Muscle layer of colon (tissue), 2 donors: Measurements from ENCODE around the gene TUBB2A.
"Not testable (repeated sequence)": the region's sequence is repeated elsewhere in the genome, so short reads cannot be mapped to it uniquely, and the experiment has no call there.

ENCODE experiments used
- H3K27ac ChIP-seq: one replicate; pipeline ENCODE4 v1.7.0; 2013; ENCODE audit warnings: low read depth, mild to moderate bottlenecking, low read length, moderate library complexity
- H3K27me3 ChIP-seq, 2 donors: one replicate each; pipeline ENCODE4 v1.7.0; 2013; ENCODE audit warnings: low read length in 2 of 2, mild to moderate bottlenecking in 2 of 2; ENCODE audit not compliant: insufficient read depth in 2 of 2, control insufficient read depth in 1 of 2
- H3K36me3 ChIP-seq: one replicate; pipeline ENCODE4 v1.7.0; 2013; ENCODE audit warnings: mild to moderate bottlenecking, low read length; ENCODE audit not compliant: insufficient read depth
- H3K4me1 ChIP-seq: one replicate; pipeline ENCODE4 v1.7.0; 2013; ENCODE audit warnings: mild to moderate bottlenecking, low read length; ENCODE audit not compliant: insufficient read depth
- H3K4me3 ChIP-seq, 2 donors: one replicate each; pipeline ENCODE4 v1.7.0; 2013; ENCODE audit warnings: low read length in 2 of 2, low read depth in 1 of 2, mild to moderate bottlenecking in 1 of 2, moderate library complexity in 1 of 2
- H3K9ac ChIP-seq: one replicate; pipeline ENCODE4 v1.7.0; 2013; ENCODE audit warnings: low read length
- H3K9me3 ChIP-seq: one replicate; pipeline ENCODE4 v1.7.0; 2013; ENCODE audit warnings: mild to moderate bottlenecking, low read length
- donor health status: abdominal sarcoma.
- donor health status: Adenocarcinoma of cecum.

The TUBB2A gene

DNA sequence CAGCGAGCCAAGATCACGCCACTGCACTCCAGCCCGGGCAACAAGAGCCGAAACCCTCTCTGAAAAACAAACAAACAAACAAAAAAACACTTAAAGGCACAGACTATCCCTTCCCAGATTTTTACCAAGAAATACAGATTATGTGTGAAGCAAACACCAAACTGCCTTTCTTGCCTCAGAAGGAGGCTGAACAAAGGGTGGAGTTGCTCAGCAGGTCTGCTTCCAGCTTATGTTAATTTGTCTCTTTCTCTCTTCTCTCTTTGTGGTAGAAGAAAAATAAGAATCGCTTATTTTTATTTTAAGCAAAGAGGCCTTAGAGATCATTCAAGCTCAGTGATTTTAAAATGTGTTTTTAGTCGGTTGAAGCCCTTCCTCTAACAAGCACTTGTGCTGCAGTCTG lies 14.2 kb downstream of the TUBB2A start:
- Histone ChIP-seq H3K4me1 (peaks cover 10% of the 10 kb centered on the region), H3K36me3 (peaks cover 36% of the 10 kb centered on the region), H3K27me3 (no peaks in the 10 kb centered on the region), H3K9me3 (no peaks in the 10 kb centered on the region), H3K9ac (no peak overlapping the region), H3K27ac (no peak overlapping the region), H3K4me3 (no peak overlapping the region)

DNA sequence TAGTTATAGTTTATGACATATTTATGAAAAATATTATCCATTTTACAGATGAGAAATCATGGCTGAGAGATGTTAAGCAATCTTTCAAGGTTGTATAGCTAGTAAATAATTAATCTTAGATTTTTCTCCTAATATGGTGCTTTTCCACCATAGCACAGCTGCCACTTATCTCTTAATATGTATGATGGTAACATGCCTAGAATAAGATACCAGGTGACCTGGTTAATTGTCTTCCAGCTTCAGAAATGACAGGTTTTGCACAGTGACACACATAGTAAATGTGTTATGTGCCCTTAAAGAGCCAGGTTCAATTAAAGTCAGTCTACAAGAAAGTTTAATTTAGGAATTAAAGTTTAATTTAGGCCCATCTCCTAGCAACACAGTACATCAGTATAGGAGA lies 14.8 kb downstream of the TUBB2A start:
- no peaks in the 10 kb centered on the region for H3K27me3 ChIP-seq
- H3K36me3 ChIP-seq = peaks cover 32% of the 10 kb centered on the region
- H3K9me3 ChIP-seq = no peaks in the 10 kb centered on the region
- peaks cover 10% of the 10 kb centered on the region for H3K4me1 ChIP-seq
- no peak overlapping the region for H3K9ac ChIP-seq
- no peak overlapping the region for H3K27ac ChIP-seq
- H3K4me3 ChIP-seq = no peak overlapping the region

DNA sequence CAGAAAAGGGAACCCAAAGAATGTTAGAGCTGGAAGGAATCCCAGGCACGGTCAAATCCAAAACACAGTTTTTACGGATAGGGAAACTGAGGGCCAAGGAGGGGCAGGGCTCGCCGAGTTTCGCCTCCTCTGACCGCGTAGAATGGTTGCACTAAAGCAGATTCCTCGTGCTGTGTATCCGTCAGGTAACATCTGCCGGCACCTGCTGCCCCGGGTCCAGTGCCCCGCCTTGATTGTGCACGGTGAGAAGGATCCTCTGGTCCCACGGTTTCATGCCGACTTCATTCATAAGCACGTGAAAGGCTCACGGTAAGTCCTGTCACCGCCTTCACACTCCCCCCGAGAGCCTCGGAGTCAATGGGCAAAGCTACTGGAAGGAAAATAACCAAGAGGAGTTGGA lies 17.1 kb downstream of the TUBB2A start:
- no peak overlapping the region for H3K27ac ChIP-seq
- H3K4me3 ChIP-seq = no peak overlapping the region
- no peaks in the 10 kb centered on the region for H3K9me3 ChIP-seq
- H3K4me1 ChIP-seq = peaks cover 10% of the 10 kb centered on the region
- H3K27me3 ChIP-seq = no peaks in the 10 kb centered on the region
- H3K36me3 ChIP-seq = peaks cover 50% of the 10 kb centered on the region
- no peak overlapping the region for H3K9ac ChIP-seq

DNA sequence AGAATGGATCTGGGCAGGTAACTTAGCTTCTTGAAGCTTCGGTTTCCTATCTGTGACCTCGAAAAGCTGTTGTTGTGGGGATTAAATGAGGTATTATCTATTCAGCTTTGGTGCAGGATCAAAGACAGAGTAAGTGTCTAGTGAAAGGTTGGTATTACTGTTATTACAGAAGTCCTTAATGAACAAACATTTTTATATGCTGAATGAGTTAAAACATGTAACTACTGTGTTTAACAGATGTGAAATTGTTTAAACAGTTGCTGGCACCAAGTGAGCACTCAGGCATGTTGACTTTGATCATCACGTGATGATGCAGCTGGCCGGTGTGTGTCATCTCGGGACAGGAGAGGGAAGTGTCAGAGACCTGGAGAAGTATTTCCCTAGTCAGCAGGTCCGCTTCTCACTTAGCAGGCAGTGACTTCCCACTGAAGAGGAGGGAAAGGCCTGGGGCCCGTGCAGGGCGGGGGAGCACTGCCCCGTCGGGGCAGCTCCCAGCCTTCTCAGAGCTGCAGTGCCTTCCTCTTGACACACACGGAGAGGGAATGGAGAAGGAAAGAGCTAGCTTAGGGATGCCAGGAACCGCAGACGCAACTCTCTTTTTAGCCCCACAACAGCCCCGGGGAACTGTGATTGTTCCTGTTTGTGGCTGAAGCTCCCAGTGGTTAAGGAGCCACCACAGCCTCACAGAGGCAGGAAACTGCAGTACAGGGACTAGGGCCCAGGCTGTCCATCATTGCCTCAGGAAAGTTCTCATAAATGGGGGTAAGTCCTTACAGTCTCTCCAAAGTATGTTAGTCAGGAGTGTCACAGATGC lies 18.0 kb downstream of the TUBB2A start:
- no peaks in the 10 kb centered on the region for H3K9me3 ChIP-seq
- peaks cover 50% of the 10 kb centered on the region for H3K36me3 ChIP-seq
- peaks cover 10% of the 10 kb centered on the region for H3K4me1 ChIP-seq
- H3K9ac ChIP-seq = no peak overlapping the region
- H3K27ac ChIP-seq = no peak overlapping the region
- H3K4me3 ChIP-seq = no peak overlapping the region
- H3K27me3 ChIP-seq = no peaks in the 10 kb centered on the region

DNA sequence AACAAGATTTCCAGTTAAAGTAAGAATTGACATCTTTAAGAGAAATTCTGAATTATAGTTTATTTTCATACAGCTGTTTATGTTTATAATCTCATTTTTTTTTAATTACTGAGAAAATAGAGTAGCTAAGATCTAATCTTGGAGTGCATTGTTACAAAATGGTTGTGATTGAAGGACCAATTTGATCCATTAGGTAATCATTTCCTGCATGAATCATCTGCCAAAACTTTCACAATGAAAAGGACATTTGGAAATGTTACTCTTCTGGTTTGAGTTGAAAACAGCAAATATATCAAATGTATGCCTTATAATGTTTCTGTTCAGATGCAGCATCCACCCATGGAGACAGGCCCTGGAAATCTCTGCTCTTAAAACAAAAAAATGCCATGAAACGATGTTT lies 19.0 kb downstream of the TUBB2A start:
- no peak overlapping the region for H3K4me3 ChIP-seq
- H3K4me1 ChIP-seq = peaks cover 10% of the 10 kb centered on the region
- H3K9me3 ChIP-seq = no peaks in the 10 kb centered on the region
- H3K27ac ChIP-seq = no peak overlapping the region
- H3K9ac ChIP-seq = no peak overlapping the region
- peaks cover 44% of the 10 kb centered on the region for H3K36me3 ChIP-seq
- H3K27me3 ChIP-seq = no peaks in the 10 kb centered on the region

DNA sequence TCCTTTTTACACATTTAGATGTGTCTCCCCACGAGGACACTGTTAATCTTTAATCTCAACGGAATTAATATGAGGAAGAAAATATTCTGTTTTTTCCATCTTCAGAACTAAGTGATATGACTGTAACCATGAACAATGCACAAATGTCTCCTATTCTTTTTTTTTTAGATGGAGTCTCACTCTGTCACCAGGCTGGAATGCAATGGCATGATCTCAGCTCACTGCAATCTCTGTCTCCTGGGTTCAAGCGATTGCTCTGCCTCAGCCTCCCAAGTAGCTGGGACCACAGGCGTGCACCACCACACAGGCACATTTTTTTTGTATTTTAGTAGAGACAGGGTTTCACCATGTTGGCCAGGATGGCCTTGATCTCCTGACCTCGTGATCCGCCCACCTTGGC lies 19.5 kb downstream of the TUBB2A start:
- not testable (repeated sequence) for H3K27ac ChIP-seq, H3K27me3 ChIP-seq, H3K9me3 ChIP-seq, H3K4me3 ChIP-seq, H3K9ac ChIP-seq
- Histone ChIP-seq H3K4me1 (peaks cover 10% of the 10 kb centered on the region), H3K36me3 (peaks cover 40% of the 10 kb centered on the region)

DNA sequence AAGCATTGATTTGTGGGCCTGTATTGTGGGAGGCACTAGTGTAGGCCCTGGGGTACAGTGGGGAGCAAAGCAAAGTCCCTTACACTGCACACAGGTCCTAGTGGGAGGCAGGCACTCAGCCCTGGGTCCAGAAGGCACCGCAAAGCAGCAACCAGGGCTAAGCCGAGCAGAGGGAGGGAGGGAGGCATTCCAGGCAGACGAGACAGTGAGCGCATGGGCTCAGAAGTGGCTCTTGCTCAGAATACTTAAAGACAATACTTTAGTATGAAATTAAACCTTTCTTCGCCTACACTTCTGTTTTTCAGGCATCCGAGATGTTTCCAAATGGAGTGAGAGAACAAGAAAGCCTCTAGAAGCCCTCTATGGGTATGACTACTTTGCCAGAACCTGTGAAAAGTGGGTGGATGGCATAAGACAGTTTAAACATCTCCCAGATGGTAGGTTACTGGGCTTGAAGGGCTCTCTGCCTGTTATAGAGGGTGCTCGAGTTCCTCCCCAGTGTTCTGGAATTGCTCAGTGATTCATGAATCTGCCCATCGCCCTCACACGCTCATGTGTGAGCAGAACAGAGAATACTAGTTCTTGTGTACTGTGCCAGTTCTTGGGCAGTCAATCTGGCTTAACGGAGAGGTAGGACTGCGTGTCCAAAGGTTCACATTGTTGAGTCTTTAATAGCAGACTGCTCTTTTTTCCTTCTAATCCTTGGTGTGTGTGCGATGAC lies 20.1 kb downstream of the TUBB2A start:
- peaks cover 36% of the 10 kb centered on the region for H3K36me3 ChIP-seq
- no peaks in the 10 kb centered on the region for H3K9me3 ChIP-seq
- H3K4me3 ChIP-seq = no peak overlapping the region
- no peaks in the 10 kb centered on the region for H3K27me3 ChIP-seq
- no peak overlapping the region for H3K27ac ChIP-seq
- H3K9ac ChIP-seq = no peak overlapping the region
- peaks cover 10% of the 10 kb centered on the region for H3K4me1 ChIP-seq

DNA sequence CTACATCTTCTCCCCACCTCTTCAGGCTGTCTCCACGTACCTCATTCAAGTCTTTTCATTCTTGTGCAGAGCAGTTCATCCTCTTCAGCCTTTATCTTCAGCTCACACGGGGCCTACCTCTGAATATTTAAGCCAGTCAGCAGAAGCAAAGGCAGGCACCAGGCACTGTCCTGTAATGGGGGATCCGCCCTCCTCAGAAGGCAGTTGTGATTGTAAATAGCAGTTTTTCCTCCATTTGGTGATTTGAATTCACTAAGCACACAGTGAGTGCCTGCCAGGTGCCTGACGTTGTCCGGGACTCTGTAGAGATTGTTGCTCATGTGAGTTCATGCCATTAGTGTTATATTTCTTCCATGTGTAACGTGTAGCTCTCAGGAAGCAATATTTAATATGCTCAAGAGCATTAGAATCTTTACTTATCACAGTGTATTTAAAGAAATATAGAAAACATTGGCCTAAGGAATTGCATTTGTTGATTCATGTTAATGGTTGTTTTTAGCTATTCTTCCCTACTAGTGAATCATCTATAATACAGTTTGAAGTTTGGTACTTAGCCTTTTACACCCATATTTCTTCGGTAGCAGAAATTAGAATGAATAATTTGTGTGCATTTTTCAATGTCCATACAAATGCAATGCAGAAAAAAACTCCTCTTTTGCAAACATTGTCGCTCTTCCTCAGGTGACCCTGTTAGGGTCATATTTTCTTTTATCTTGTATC lies 20.9 kb downstream of the TUBB2A start:
- H3K27ac ChIP-seq = no peak overlapping the region
- no peaks in the 10 kb centered on the region for H3K27me3 ChIP-seq
- H3K4me1 ChIP-seq = peaks cover 10% of the 10 kb centered on the region
- no peak overlapping the region for H3K4me3 ChIP-seq
- H3K36me3 ChIP-seq = peaks cover 36% of the 10 kb centered on the region
- no peaks in the 10 kb centered on the region for H3K9me3 ChIP-seq
- no peak overlapping the region for H3K9ac ChIP-seq

DNA sequence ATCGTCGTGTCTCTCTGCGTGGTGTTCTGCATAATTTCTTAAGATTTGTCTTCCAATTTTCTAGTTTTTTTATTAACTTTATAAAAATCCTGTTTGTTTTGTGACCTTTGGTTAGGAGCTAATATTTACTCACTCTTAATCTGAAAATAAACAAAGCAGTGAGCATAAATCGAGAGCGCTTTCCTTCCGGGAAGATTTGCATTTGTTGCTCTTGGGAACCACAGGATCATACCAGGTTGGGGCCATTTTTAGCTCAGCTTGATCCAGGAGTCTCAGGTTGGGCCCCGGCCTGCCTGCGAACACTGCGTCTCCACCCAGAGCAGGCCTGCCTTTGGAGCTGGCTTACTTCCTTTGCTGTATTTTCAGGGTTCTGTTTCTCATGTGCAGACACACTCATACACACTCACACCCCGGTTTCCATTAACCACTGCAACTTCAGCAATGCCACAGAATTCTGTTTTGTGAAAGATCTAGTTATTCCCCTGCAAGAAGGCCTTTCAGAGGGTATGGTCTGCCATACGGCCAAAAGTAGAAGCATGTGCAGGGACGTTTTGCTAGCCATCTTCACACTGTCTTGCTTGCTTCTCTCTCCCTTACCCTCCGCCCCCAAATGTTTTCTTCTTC lies 21.6 kb downstream of the TUBB2A start:
- Histone ChIP-seq H3K4me3 (no peak overlapping the region), H3K27ac (no peak overlapping the region), H3K36me3 (peaks cover 34% of the 10 kb centered on the region)

DNA sequence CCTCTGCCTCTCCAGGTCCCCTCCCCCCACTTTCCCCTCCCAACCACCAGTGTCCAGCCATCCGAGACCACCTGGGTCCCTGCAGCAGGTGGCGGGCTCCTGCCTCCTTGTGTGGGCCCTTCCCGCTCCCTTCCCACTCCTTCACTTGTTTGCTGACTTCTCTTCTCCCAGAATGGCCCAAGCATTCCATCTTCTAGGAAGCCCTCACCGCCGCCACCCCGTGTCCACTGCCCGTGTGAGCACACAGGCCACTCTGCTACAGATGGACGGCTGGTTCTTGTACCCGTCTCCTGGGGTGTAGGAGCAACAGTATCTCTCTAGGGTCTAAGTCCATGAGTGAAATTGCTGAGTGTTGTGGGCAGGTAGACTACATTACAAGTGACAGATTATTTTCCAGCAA lies 23.8 kb downstream of the TUBB2A start:
- H3K9ac ChIP-seq = no peak overlapping the region
- H3K27ac ChIP-seq = no peak overlapping the region
- no peaks in the 10 kb centered on the region for H3K9me3 ChIP-seq
- H3K27me3 ChIP-seq = no peaks in the 10 kb centered on the region
- H3K36me3 ChIP-seq = peaks cover 41% of the 10 kb centered on the region
- H3K4me3 ChIP-seq = no peak overlapping the region
- H3K4me1 ChIP-seq = no peaks in the 10 kb centered on the region

More for the DNA sequence above, 21.6 kb downstream of the TUBB2A start:
- no peak overlapping the region for H3K9ac ChIP-seq
- H3K9me3 ChIP-seq = no peaks in the 10 kb centered on the region
- H3K27me3 ChIP-seq = no peaks in the 10 kb centered on the region
- peaks cover 10% of the 10 kb centered on the region for H3K4me1 ChIP-seq

DNA sequence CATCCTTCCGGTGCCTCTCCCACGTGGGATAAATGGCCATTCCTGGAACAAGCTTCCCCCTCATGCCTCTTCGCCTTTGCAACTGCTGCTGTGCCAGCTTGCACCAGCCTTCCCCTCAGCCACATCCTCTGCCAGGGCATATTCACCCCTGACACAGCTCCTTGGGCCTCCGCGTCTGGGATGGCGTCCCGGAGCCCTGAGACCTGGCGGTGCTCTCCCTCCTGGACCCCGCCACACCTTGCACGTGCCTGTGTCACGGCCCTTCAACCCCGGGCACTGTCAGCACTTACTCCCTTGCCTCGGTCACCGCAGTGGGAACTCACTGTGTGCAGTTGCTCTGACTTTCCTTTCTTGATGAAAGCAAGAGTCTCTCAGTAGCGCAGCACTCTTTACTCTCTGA lies 25.6 kb downstream of the TUBB2A start:
- Histone ChIP-seq H3K27me3 (no peaks in the 10 kb centered on the region), H3K4me3 (no peak overlapping the region), H3K9me3 (no peaks in the 10 kb centered on the region), H3K27ac (no peak overlapping the region), H3K9ac (no peak overlapping the region), H3K4me1 (no peaks in the 10 kb centered on the region), H3K36me3 (peaks cover 31% of the 10 kb centered on the region)
